SK-N-SH (cell line): Measurements from ENCODE around the gene SLC28A3. TPM values are rescaled to one million over a fixed set of nuclear protein-coding genes. Genes with fewer than 3 reads are reported as not detected.

ENCODE experiments used
- CTCF ChIA-PET: fragments of 300-600, 350-600 bp; formaldehyde crosslinking; extraction: SDS; loops from one replicate; lab custom pipeline; 2021; lab: Yijun Ruan, JAX
- POLR2A ChIA-PET: fragments of 350-600 bp; sonication (Branson Sonifier 250); formaldehyde crosslinking; extraction: SDS; loops from one replicate; lab custom pipeline; 2020; ENCODE audit warnings: antibody characterized with exemption, inconsistent platforms; lab: Yijun Ruan, JAX
- DNase-seq: peaks from one replicate; pipeline ENCODE4 v3.0.0; 2012
- H2AFZ ChIP-seq: fragments of 200-600 bp; sonication (generic); 2 replicates; pipeline ENCODE4 v1.8.1; 2016; ENCODE audit warnings: antibody characterized with exemption, mild to moderate bottlenecking, low read depth
- H3F3A ChIP-seq: fragments of 200-600 bp; sonication (generic); replicated peaks from 2 replicates; pipeline ENCODE3; 2016; ENCODE audit warnings: antibody characterized with exemption, mild to moderate bottlenecking; ENCODE audit not compliant: insufficient read depth
- H3K27ac ChIP-seq, 2 experiments: fragments of 200-500 bp in 1 of 2; fragments of 200-600 bp in 1 of 2; sonication (Bioruptor generic) in 1 of 2; sonication (generic), shearing (Covaris generic) in 1 of 2; 2 replicates each; pipeline versions ENCODE4 v1.5.1 to v1.6.1; 2014 to 2016; ENCODE audit warnings: low read depth in 2 of 2, inconsistent platforms in 1 of 2, low read length in 1 of 2, mild to moderate bottlenecking in 1 of 2, mixed read lengths in 1 of 2
- H3K27me3 ChIP-seq: fragments of 200-600 bp; sonication (generic), shearing (Covaris generic); 2 replicates; pipeline ENCODE4 v1.6.1; 2016; ENCODE audit warnings: mixed run types; ENCODE audit not compliant: insufficient read depth
- H3K36me3 ChIP-seq, 2 experiments: fragments of 200-500 bp in 1 of 2; fragments of 200-600 bp in 1 of 2; sonication (Bioruptor generic) in 1 of 2; sonication (generic) in 1 of 2; replicated peaks in 1 of 2; 2 replicates each; pipeline versions ENCODE3 to v1.5.1; 2014 to 2016; ENCODE audit warnings: low read length in 1 of 2, mild to moderate bottlenecking in 1 of 2; ENCODE audit not compliant: insufficient read depth in 2 of 2, control insufficient read depth in 1 of 2
- H3K4me1 ChIP-seq, 2 experiments: fragments of 200-500 bp in 1 of 2; fragments of 200-600 bp in 1 of 2; sonication (Bioruptor generic) in 1 of 2; sonication (generic), shearing (Covaris generic) in 1 of 2; 2 replicates each; pipeline versions ENCODE4 v1.5.1 to v1.6.1; 2014 to 2016; ENCODE audit warnings: low read depth in 1 of 2, low read length in 1 of 2, mixed run types in 1 of 2; ENCODE audit not compliant: insufficient read depth in 2 of 2, control insufficient read depth in 1 of 2
- H3K4me2 ChIP-seq: fragments of 200-600 bp; sonication (generic), shearing (Covaris generic); 2 replicates; pipeline ENCODE4 v1.6.1; 2017; ENCODE audit warnings: mixed run types
- H3K4me3 ChIP-seq, 2 experiments: fragments of 200-500 bp in 1 of 2; fragments of 200-600 bp in 1 of 2; sonication (Bioruptor generic) in 1 of 2; sonication (generic), shearing (Covaris generic) in 1 of 2; 2 replicates each; pipeline versions ENCODE4 v1.5.1 to v1.8.1; 2014 to 2016; ENCODE audit warnings: low read depth in 2 of 2, inconsistent platforms in 1 of 2, low read length in 1 of 2, mild to moderate bottlenecking in 1 of 2, mixed read lengths in 1 of 2, moderate library complexity in 1 of 2
- H3K79me2 ChIP-seq: fragments of 200-600 bp; sonication (generic); 2 replicates; pipeline ENCODE4 v1.8.1; 2017; ENCODE audit warnings: mild to moderate bottlenecking; ENCODE audit not compliant: insufficient read depth
- H3K9ac ChIP-seq: fragments of 200-600 bp; sonication (generic); 2 replicates; pipeline ENCODE4 v1.6.1; 2017; ENCODE audit warnings: mixed run types
- H3K9me2 ChIP-seq: fragments of 200-600 bp; sonication (generic); 2 replicates; pipeline ENCODE4 v1.6.1; 2017; ENCODE audit warnings: mixed run types
- H3K9me3 ChIP-seq: fragments of 200-600 bp; sonication (generic); 2 replicates; pipeline ENCODE4 v1.6.1; 2017; ENCODE audit warnings: mixed run types, mild to moderate bottlenecking, moderate library complexity
- H4K20me1 ChIP-seq: fragments of 200-600 bp; sonication (generic); 2 replicates; pipeline ENCODE4 v1.6.1; 2017; ENCODE audit warnings: mild to moderate bottlenecking, mixed run types; ENCODE audit not compliant: insufficient read depth
- ELF1 ChIP-seq: IDR thresholded peaks from 2 replicates; pipeline ENCODE4 v1.4.0; 2012
- EZH2phosphoT487 ChIP-seq: fragments of 200-600 bp; sonication (generic); IDR thresholded peaks from 2 replicates; pipeline ENCODE4 v1.6.1; 2017; ENCODE audit warnings: low read depth, mixed run types, mild to moderate bottlenecking, antibody characterized with exemption, moderate library complexity, borderline replicate concordance
- GABPA ChIP-seq: IDR thresholded peaks from 2 replicates; pipeline ENCODE4 v1.4.0; 2012; ENCODE audit warnings: low read depth, mild to moderate bottlenecking
- JUND ChIP-seq: IDR thresholded peaks from 2 replicates; pipeline ENCODE4 v1.4.0; 2012
- MXI1 ChIP-seq: IDR thresholded peaks from 2 replicates; pipeline ENCODE4 v1.6.1; 2012; ENCODE audit warnings: mild to moderate bottlenecking, low read depth, low read length, improper control_type of control experiment
- NFIC ChIP-seq: IDR thresholded peaks from 2 replicates; pipeline ENCODE4 v1.4.0; 2012; ENCODE audit warnings: borderline replicate concordance
- RAD21 ChIP-seq: IDR thresholded peaks from 2 replicates; pipeline ENCODE4 v1.6.1; 2012; ENCODE audit warnings: mild to moderate bottlenecking, low read length
- RCOR1 ChIP-seq: fragments of 150-350 bp; IDR thresholded peaks from 2 replicates; pipeline ENCODE4 v1.6.1; 2017; ENCODE audit warnings: antibody characterized with exemption, low read length
- RXRA ChIP-seq: IDR thresholded peaks from 2 replicates; pipeline ENCODE4 v1.4.0; 2012; ENCODE audit warnings: low read depth, mild to moderate bottlenecking, borderline replicate concordance
- SIN3A ChIP-seq: IDR thresholded peaks from 2 replicates; pipeline ENCODE4 v1.6.1; 2012; ENCODE audit warnings: low read depth, mild to moderate bottlenecking, low read length, moderate library complexity, borderline replicate concordance
- SMC3 ChIP-seq: IDR thresholded peaks from 2 replicates; pipeline ENCODE4 v1.6.1; 2012; ENCODE audit warnings: low read depth, low read length, improper control_type of control experiment
- TCF12 ChIP-seq: IDR thresholded peaks from 2 replicates; pipeline ENCODE4 v1.4.0; 2012
- TEAD4 ChIP-seq: IDR thresholded peaks from 2 replicates; pipeline ENCODE4 v1.4.0; 2012; ENCODE audit warnings: mild to moderate bottlenecking, borderline replicate concordance; ENCODE audit not compliant: insufficient read depth
- YY1 ChIP-seq: IDR thresholded peaks from 2 replicates; pipeline ENCODE4 v1.4.0; 2012; ENCODE audit warnings: low read depth, mild to moderate bottlenecking
- WGBS: methylation state at CpG from one replicate; pipeline ENCODE4 v1.1.6; 2017; ENCODE audit warnings: low lambda C conversion rate; 5-methylcytosine and 5-hydroxymethylcytosine counted together
- polyA plus RNA-seq, 3 experiments: library from polyadenylated mRNA; depleted of rRNA; stranded (reverse); fragments of >200 nt; gene quantifications; 2 replicates each; pipeline ENCODE4 v1.2.3, GENCODE V29; 2012
- TF ChIP-seq, protein P1 (sequence below): fragments of 150-350 bp; IDR thresholded peaks from 2 replicates; pipeline ENCODE4 v1.6.1; 2017; ENCODE audit warnings: antibody characterized with exemption, low read length, low read depth, borderline replicate concordance
- TF ChIP-seq, protein P2 (sequence below): IDR thresholded peaks from 2 replicates; pipeline ENCODE4; 2012
- TF ChIP-seq, protein P3 (sequence below): IDR thresholded peaks from 2 replicates; pipeline ENCODE4 v1.6.1; 2012; ENCODE audit warnings: mild to moderate bottlenecking, low read depth, low read length, moderate library complexity
- TF ChIP-seq, protein P4 (sequence below): IDR thresholded peaks from 2 replicates; pipeline ENCODE4 v1.4.0; 2012; ENCODE audit warnings: low read depth, borderline replicate concordance

Gene SLC28A3
- polyA plus RNA-seq, 1 of the 3 experiments (the other 2 are of a cell fraction) = 0.23 TPM

DNA sequence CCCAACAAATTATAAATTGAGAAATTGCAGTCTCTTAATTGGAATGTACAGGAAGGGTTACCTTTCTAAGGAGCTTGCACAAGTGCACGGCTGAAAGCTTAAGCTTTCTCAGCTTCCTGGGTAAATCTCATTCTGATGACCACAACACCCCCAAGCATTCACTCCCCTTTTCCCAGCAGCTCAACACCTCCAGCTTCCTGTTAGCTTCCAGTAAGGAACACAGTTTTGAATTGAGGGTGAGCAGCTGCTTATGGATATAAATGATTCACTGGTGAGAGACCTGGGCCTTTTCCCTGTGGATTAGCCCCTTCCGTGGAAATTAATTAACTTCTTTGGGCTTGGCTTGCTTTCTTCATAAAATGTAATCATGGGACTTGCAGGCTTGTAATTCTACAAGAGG is 101.2 kb downstream of the SLC28A3 start:
- no peaks in the 10 kb centered on the region for H3K9me3 ChIP-seq
- DNase-seq = no peak
- no peaks in the 10 kb centered on the region for H3K79me2 ChIP-seq
- H2AFZ ChIP-seq = no peak overlapping the region
- no peaks in the 10 kb centered on the region for H3K4me1 ChIP-seq
- no peaks in the 10 kb centered on the region for H3F3A ChIP-seq
- ChIA-PET CTCF (interaction anchor here (0.7 to 0.9 kb wide), 2 partner anchors 10 to 22 kb away, joined by 3 read pairs; no protein-coding TSS in a partner anchor), POLR2A (no interaction called here)
- no peak overlapping the region for H3K27ac ChIP-seq
- H3K9ac ChIP-seq = no peak overlapping the region
- 88% methylated on average over 2 of the region's 2 CpGs for WGBS
- no peaks in the 10 kb centered on the region for H3K27me3 ChIP-seq
- TF ChIP-seq RXRA (no peak), EZH2phosphoT487 (no peak), YY1 (no peak), NFIC (no peak), TCF12 (no peak), JUND (no peak), RCOR1 (no peak), GABPA (no peak), SMC3 (no peak), MXI1 (no peak), SIN3A (no peak), ELF1 (no peak), TEAD4 (no peak), RAD21 (no peak)
- TF ChIP-seq, protein P1, sequence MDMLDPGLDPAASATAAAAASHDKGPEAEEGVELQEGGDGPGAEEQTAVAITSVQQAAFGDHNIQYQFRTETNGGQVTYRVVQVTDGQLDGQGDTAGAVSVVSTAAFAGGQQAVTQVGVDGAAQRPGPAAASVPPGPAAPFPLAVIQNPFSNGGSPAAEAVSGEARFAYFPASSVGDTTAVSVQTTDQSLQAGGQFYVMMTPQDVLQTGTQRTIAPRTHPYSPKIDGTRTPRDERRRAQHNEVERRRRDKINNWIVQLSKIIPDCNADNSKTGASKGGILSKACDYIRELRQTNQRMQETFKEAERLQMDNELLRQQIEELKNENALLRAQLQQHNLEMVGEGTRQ = no peak
- TF ChIP-seq, protein P2, sequence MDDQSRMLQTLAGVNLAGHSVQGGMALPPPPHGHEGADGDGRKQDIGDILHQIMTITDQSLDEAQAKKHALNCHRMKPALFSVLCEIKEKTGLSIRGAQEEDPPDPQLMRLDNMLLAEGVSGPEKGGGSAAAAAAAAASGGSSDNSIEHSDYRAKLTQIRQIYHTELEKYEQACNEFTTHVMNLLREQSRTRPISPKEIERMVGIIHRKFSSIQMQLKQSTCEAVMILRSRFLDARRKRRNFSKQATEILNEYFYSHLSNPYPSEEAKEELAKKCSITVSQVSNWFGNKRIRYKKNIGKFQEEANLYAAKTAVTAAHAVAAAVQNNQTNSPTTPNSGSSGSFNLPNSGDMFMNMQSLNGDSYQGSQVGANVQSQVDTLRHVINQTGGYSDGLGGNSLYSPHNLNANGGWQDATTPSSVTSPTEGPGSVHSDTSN = no peak
- TF ChIP-seq, protein P3, sequence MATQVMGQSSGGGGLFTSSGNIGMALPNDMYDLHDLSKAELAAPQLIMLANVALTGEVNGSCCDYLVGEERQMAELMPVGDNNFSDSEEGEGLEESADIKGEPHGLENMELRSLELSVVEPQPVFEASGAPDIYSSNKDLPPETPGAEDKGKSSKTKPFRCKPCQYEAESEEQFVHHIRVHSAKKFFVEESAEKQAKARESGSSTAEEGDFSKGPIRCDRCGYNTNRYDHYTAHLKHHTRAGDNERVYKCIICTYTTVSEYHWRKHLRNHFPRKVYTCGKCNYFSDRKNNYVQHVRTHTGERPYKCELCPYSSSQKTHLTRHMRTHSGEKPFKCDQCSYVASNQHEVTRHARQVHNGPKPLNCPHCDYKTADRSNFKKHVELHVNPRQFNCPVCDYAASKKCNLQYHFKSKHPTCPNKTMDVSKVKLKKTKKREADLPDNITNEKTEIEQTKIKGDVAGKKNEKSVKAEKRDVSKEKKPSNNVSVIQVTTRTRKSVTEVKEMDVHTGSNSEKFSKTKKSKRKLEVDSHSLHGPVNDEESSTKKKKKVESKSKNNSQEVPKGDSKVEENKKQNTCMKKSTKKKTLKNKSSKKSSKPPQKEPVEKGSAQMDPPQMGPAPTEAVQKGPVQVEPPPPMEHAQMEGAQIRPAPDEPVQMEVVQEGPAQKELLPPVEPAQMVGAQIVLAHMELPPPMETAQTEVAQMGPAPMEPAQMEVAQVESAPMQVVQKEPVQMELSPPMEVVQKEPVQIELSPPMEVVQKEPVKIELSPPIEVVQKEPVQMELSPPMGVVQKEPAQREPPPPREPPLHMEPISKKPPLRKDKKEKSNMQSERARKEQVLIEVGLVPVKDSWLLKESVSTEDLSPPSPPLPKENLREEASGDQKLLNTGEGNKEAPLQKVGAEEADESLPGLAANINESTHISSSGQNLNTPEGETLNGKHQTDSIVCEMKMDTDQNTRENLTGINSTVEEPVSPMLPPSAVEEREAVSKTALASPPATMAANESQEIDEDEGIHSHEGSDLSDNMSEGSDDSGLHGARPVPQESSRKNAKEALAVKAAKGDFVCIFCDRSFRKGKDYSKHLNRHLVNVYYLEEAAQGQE = no peak
- TF ChIP-seq, protein P4, sequence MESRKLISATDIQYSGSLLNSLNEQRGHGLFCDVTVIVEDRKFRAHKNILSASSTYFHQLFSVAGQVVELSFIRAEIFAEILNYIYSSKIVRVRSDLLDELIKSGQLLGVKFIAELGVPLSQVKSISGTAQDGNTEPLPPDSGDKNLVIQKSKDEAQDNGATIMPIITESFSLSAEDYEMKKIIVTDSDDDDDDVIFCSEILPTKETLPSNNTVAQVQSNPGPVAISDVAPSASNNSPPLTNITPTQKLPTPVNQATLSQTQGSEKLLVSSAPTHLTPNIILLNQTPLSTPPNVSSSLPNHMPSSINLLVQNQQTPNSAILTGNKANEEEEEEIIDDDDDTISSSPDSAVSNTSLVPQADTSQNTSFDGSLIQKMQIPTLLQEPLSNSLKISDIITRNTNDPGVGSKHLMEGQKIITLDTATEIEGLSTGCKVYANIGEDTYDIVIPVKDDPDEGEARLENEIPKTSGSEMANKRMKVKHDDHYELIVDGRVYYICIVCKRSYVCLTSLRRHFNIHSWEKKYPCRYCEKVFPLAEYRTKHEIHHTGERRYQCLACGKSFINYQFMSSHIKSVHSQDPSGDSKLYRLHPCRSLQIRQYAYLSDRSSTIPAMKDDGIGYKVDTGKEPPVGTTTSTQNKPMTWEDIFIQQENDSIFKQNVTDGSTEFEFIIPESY = no peak
- TF ChIP-seq, all 33 proteins: peak for 0
- no peaks in the 10 kb centered on the region for H3K36me3 ChIP-seq
- no peaks in the 10 kb centered on the region for H4K20me1 ChIP-seq
- no peak overlapping the region for H3K4me3 ChIP-seq
- no peaks in the 10 kb centered on the region for H3K9me2 ChIP-seq
- no peak overlapping the region for H3K4me2 ChIP-seq
